GDM1 (cell line): ENCODE results near the gene MYADML2.
"Not testable (repeated sequence)": the region's sequence is repeated elsewhere in the genome, so short reads cannot be mapped to it uniquely, and the experiment has no call there.

Experiments used
- DNase-seq: peaks from one replicate; lab custom pipeline; 2025; lab: John Stamatoyannopoulos, UW

Gene MYADML2

DNA sequence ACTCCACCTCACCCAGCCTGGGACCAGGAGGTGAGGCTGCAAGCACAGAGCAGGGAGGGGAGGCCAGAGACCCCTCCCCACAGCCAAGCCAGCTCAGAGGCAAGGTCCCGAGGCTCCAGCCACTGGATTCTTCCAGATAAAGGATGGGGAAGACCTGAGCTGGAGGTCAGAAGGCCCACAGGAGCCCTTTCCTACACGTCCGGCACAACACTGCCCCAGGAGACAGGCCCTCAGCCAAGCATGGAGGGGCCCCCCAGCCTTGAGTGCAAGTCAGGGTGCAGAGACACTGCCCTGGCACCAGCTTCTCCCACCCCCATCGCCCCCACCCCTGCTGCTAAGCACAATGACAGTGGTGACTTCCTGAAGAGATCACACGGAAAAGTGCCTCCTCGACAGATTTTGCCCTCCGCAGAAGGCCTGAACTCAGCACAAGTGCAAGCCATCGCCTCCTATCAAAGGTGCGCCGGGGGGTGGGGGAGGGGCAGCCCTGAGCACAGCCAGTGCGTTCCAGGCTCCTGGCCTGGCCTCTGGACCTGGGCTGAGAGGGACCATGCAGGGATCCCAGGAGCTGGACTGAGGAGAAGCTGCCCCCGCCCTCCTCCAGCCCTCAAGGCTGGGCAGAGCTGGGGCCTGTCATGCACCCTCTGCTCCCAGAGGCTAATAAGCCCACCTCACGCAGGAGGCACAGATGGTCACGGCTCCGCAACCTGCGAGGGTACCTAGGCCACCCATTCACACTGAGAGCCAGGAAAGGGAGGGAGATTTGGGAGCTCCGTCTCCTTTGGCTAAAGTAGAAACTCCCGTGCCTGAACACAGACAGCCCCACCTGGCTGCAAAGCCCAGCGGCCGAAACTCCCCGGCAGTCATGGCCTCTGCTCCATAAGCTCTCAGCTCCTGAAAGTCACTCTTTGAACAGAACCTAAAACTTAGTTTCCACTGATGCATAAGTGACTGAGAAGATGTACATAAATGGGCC, 22.2 kb downstream of the MYADML2 start:
- no peak for DNase-seq

DNA sequence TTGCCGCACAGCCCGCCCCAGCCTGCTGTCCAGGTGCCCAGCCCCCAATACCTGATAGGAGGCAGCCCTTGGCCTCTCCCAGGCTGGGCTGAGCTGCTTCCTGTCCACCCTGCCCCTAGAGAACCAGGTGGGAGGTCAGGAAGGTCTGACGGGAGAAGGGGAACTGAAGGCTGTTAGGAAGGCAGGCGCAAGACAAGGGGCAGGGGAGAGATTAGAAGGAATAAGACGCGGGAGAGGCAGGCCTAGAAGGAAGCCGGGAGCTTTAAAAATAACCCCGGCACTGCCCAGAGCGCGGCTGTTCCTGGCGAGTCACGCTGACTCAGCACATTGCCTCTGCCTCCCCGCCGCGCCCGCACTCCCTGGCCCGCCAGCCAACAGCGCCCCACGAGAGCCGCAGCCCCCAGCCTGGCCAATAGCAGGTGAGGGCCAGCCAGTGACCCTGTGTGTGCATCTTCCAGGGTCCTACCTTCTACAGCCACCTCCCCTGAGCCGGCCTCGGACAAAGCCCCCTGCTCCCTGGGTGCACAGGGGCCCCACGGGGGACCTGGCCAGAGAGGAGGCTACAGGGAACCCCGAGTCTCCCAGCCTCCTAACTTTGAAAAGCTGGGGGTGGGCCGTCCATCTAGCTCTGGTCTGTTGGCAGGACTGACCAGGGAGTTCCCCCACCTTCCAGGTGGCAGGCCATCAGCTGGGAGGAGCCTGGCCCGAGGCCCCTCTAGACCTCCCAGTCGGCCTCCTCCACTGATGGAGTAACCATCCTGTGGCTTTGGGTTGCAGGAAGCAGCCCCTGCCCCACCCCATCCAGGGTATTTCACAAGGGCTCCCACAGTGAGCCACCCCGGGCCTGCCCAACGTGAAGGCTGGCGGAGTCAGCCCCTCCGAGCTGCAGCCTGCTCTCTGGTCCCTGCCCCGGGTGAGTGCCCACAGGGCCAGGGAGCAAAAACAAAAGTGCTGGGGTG, 23.5 kb downstream of the MYADML2 start:
- DNase-seq, result peak; percentile 80

DNA sequence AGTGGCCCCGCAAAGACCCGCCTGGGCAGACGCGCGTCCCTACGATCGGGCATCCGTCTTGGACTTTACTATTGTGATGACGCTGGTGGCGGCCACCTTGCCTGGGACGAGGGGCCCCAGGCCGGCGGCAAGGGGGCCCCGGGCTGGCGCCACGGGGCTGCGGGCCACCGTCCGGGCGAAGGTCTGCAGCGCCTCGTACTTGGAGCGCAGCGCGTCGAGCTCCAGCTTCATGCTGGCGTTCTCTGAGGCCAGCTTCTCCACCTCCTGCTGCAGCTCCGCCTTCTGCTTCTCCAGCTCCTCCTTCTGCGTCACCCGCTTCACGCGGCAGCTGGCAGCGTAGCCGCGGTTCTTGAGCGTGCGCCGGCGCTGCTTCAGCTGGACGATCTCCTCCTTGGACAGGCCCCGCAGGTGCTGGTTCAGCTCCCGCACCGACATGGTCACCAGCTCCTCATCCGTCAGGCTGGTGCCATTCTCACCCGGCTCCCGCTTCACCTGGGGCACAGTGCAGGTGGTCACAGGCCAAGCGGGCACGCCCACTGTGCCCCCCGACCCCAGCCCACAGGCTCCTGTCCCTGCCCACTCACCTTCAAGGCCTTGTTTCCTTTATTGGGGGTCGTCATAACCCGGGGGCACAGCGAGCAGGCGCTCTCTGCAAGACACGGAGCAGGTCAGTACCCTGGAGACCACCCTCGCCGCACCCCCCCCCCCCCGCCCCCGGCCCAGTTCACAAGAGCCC, 24.3 kb downstream of the MYADML2 start:
- DNase-seq, result no peak

DNA sequence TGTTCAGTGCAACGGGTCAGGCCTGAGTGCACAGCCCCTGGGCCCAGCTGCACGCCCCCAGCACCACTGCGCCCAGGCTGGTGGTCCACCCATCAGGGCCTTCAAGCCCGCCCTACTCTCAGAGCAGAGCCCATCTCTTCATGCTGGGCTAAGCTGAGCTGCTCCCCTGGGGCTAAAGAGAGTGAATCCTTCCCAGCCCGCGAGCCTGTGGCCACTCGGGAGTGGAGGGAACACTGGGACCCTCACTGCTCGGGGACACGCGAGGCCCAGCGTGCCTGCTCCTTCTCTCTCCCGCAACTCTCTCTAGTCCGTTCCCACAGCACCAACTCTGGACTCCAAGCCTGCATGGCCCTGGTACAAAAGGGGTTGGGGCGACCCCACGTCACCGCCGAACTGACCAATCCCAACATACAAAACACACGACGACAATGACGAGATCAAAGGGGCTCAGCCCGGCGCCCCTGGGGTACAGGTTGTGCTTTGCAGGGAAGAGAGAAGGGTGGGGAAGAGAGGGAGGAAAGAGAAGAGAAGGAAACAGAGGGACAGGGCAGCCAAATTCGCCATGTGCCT, 25.0 kb downstream of the MYADML2 start:
- no peak for DNase-seq

DNA sequence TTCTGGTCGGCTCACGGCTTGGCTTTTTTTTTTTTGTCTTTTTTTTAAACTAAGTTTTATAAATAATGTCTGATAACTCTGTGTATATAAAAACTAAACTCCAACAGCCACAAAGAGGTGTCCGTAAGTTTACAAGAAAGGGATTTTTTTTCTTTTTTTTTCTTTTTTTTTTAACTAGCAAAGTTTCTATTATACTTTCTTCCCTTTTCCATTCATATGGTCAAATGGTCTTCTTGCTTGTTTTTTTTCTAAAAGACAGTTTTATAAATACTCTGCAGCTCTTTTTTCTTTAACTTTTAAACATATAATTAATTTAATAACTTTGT, 25.5 kb downstream of the MYADML2 start:
- no peak for DNase-seq

DNA sequence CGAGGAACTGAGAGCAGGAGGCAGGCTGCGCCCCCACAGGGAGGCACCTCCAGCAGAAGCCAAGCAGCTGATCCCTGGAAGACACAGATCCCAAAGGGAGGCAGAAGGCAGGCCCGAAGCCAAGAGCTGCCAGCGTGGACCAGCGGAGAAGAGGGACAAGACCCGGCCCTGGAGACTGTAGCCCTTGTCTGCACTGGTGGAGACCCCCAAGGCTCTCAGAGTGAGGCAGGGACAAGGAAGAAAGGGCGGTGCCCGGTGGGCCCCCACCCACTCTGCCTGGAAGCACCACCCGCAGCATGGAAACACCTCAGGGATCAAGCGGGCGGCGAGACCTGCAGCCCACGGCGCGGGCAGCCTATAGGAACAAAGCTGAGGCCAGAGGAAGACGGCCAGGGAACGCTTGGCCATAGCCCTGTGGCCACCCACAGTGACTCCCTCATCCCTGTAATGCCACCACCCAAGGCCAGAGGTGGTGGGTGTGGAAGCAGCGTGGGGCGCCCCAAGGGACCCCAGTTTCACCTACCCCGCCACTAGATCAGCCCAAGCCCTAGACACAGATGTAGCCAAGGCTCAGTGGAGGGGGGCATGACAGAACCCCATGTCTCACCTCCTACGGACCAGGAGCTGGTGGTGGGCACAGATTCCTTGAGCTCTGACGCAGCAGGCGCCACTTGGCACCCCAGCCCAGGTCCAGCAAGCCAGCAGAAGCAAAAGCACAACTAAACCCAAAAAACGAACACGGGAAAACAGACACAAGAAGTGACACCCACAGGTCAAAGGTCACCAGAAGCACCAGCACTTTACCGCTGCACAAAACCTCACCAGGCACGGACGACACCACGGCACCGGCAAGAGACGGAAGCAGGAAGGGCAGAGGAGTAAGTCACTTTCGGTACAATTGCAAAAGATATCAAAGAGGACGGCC, 26.2 kb downstream of the MYADML2 start:
- no peak for DNase-seq

DNA sequence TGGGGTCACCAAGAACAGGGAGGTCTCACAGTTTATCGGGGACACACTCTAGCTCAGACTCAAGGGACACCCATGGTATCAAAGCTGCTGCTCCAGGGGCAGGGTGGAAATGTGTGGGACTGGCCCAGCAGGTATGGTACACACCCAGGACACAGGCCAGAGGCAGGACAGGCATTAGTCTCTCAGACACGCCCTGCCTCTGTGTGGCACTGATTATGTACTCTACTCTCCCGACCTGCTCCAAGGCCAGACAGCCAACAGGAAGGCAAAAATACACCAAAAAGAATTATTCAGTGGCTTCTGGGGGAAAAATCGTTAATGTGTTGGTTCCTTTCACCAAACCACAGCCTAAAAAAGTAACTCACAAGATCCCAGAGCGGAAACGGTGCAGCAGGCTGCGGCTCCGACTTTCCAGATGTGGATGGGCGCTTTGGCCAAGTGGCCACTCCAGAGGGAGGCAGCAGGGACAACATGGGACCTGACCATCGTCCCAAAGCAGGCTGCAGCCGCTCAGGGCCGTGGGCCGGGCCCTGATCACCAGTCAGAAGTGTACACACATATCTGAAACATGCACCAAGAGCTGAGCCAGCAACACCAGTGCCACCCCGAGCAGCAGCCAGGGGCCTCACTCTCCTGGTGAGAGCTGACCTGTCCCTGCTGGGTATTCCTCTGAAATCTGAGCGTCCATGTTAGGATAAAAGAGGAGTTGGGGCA, 28.0 kb downstream of the MYADML2 start:
- peak; percentile 20 for DNase-seq

DNA sequence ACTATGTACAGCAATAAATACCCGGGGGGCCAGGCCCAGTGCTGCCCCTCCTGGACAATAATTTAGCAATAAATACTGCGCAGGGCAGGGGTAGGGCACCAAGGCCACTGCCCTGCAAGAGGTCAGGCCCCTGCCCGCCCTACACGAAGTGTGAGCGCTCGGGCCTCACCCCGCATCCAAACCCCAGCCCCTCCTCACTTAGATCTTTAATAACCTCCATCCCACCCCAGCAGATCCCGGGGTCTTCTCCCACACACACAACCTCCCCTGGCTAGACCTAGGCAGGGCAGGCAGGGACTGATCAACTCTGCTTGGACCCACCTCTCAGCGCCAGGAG, 28.7 kb downstream of the MYADML2 start:
- DNase-seq, result not testable (repeated sequence)

DNA sequence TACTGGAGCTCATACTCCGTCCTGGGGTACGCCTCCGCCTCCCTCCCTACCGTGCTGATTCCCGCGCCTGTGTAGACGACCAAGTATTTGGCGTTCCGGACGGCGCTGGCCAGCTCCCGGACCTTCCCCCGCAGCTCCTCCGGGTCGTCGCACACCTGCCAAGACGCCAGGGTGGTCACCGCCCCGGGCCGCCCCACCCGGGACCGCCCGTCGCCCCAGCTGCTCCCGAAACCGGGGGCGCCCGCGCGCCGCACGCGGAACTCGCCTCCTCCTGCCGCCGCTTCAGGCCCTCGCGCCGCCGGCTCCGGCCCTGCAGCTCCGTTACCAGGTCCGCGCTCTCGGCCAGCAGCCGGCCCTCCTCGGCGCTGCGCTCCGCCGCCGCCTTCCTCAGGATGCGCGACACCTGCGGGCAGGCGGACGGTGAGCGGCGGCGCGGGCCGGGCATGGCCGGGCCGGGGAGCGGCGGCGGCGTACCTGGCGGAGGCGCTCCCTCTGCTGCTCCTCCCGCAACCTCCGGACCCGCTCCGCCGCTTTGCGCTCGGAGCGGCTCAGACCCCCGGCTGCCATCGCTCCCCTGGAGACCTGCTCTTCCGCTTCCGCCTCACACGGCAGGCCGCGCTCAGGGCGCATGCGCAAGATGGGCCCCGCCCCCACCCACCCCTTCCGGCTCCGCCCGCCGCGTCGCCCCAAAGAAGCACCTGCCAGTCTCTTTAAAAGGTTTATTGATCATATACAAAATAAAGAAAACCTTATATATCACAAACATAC, 29.3 kb downstream of the MYADML2 start, which contains the start of gene SIRT7:
TSS of gene SIRT7 (minus strand) at position 612 of the 768 bp plus-strand sequence. CDS start at position 567, 45 bp downstream.
- peak; percentile 68 for DNase-seq

DNA sequence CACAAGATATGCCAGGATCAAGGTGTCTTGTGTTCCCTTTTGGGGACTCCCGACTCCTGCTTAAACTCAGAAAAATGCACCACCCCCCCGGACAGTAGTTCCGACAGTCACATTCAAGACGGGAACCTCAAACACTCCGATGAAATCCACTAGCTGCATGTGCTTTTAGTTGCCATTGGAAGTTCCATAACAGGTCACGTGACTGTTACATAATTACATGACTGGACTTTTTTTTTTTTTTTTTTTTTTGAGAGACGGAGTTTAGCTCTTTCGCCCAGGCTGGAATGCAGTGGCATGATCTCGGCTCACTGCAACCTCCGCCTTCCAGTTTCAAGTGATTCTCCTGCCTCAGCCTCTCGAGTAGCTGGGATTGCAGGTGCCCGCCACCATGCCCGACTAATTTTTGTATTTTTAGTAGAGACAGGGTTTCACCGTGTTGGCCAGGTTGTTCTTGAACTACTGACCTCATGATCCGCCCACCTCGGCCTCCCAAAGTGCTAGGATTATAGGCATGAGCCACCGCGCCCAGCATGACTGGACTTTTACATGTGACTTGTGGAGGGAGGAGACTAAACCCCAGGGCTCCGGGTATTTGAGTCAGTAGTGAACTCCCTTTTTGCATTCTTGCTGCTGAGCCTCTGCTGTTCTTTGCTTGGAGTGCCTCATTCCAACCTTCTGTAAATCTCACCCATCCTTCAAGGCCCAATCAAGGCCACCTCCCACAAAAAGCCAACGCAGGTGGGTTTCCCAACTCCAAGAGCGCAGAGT, 30.6 kb downstream of the MYADML2 start:
- DNase-seq, result no peak

DNA sequence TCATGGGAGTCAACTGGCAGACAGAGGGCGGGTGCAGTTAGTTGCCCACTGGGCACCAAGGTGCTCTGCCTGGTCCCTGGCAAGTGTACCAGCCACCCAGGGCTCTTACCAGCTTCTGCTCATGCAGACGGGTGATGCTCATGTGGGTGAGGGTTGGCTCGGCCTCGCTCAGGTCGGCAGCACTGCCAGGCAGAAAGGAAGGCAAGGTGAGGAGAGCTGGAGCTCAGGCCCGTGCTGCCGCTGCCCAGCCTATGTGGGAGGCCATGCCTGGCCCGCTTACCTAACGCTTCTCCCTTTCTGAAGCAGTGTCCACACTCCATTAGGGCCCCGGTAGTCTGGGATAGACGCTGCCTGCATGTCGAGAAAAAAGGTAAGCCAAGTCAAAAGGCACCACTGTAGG, 31.7 kb downstream of the MYADML2 start:
- DNase-seq, result no peak

DNA sequence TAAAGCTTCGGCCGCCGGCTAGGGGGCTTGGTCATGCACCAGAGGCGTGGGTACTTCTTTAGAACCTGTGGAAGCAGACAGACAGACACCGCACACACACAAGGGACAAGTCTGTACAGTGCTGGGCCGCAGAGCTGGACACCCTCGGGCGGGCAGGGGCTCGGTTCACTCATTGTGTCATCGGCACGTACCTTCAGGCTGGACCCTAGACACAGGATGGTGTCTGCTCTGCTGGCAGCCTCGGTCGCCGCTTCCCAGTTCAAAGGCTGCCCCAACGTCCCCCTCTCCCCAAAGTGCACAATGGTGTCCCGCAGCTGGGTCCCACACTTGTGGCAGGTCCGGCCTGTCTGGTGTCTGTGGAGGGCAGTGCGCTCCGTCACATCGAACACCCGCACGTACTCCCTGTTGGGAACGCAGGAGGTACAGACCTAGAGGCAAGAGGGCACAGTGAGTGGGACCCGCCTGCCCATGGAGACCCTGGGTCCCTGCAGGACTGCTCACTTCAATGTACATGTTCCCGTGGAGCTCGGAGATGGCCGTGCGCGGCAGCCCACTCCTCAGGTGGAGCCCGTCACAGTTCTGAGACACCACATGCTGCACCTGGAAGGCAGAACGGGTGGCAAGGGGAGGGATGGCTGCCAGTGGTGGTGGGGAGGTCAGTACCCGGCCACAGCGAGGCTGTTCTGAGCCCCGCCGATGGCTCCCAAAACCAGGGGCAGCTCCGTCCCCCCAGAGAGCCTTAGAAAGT, 32.8 kb downstream of the MYADML2 start:
- no peak for DNase-seq

DNA sequence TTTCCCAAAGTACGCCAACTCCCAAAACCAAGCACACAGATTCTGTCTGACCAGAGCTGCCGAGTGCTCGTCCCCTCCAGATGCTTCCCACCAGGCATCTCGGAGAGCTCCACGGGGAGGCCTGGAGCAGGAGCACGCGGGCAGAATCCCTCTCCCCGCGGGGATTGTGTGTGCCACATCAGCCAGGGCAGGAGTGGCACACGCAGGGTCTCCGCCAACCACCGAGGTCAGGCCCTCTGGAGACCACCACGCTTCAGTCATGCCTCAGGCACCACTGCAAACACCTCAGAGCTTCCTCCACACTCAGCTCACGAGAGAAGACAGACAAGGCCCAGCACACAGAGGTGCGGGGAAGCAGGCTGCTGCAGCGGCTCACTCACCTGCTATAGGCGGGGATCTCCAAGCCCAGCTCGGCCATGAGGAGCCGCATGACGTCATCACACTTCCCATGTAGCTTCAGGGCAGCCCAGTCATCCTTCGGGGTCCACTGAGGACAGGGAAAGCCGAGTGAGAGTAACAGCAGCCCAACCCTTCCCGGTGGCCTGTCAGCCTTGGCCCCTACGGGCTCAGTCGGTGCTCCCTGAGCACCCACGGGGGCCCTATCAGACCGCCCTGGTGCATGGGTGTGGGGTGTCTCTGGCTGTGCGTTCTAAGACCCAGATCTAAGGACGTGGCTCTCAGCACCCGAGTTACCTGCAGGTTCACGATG, 33.5 kb downstream of the MYADML2 start:
- no peak for DNase-seq

DNA sequence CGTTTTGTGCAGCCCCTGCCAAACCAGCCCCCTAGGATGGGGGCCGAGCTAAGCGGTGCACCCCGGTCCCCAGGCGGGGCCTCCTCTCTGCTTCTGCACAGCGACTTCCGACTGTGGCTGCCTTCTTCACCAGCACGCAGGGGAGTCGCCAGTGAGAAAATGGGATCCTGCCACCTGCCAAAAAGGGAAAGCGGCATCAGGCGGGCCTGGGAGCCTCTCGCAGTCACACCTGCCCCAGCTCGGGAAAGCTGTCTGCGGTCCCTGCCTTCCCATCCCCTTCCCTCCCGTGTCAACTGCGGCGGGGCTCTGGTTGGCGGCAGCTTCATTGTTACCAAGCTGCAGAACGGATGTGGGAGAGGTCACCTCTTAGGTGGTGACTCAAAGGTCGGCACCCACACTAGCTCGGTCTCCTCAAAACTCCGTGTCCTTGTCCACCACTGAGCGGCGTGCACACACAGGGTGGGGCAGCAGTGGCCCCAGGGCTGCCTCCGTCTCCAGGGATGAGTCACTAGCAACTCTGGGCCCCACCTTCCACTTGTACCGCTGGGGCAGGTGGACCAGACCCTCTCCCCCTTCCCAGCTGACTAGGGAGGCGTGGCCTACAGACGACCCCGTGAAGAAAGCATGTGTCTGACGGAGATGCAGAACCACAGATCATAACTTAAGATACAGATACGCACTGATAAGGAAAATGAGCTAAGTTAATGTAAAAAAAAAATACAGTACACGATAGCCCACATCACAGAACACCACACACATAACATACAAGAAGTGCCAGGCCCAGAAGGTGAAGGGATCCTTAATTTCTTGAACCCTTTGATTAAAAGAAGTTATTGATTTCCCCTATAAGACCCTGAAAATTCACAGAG, 34.4 kb downstream of the MYADML2 start:
- no peak for DNase-seq

DNA sequence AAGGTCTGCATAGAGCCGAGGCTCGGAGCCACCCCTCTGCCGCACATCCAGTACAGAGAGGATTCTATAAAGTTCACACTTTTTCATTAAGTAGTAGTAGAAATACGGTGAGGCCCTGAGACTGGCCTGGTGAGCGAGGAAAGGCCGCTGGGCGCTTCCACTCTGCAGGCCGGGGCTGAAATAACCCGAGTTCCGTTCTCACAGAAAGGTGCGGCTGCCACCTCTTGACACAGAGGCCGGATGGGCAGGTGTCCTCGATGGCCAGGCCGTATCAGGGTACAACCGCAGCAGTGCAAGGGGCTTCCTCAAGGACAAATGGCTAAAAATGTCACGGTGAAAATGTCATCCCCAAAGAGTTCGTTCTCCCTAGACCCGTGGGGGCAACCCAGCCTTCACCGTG, 35.1 kb downstream of the MYADML2 start:
- DNase-seq, result no peak
